AG10803 (cell line): ENCODE results near the gene CCDC157.
A peak's percentile ranks its signal among the peaks of the same experiment; 100 is the strongest.

Experiments used
- DNase-seq: peaks from one replicate; pipeline ENCODE4 v3.0.0; 2010; ENCODE audit warnings: low read depth
- H3K4me3 ChIP-seq: 2 replicates; pipeline ENCODE4 v1.5.1; 2011; ENCODE audit warnings: mild to moderate bottlenecking, low read length, control low read depth
- CTCF ChIP-seq: conservative IDR thresholded peaks from 2 replicates; pipeline ENCODE4 v1.5.1; 2011; ENCODE audit warnings: mild to moderate bottlenecking, low read length, control low read depth, inconsistent platforms

Gene CCDC157

DNA sequence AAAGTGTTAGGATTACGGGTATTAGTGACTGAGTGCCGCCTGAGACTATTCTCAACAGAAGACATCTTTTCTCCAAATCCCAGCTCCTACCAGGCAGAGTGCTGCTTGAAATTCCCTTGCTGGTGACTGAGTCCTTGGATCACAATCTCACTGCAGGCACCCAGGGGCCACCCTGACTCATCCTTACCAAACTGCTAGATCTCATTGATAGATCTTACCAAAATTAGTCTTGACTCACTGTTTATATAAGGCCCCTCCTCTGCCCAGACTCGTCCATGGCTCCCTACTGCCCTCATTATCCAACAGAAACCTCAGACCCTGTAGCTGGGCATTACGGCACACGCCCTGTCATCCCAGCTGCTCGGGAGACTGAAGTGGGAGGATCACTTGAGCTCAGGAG lies 44.8 kb upstream of the CCDC157 start:
- no peak overlapping the region for H3K4me3 ChIP-seq
- TF ChIP-seq CTCF: no peak
- DNase-seq: peak; percentile 79

DNA sequence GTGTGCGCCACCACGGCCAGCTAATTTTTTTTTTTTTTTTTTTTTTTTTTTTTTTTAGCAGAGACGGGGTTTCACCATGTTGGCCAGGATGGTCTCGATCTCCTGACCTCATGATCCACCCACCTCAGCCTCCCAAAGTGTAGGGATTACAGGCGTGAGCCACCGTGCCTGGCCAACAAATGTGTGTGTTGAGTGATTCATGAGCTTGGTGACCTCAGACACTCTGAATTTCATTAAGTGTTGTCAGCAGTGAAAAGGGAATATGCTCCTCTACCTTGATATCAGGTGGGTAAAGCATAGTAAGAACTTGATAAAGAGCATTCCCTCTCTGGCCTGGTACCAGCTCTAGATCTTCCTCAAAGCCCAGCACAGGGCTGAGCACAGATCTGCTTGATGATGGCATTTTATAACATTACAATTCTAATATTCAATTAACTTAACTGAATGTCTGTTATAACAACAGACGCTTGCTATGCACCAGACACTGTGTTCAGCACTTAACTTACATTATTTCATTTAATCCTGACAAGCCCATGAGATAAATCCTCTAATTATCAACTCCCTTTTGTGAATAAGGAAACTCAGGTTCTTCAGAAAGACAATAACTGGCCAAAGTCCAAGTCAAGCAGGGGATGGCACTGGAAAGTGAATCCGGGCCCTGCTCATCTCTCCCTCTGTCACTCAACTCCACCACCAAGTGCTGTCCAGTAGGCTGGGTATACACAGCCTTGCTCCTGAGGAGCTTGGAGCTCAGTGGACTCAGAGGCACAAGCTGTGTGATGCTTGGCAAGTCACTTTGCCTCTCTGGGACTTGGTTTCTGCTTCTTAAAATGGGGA lies 43.1 kb upstream of the CCDC157 start:
- no peak overlapping the region for H3K4me3 ChIP-seq
- no peak for TF ChIP-seq CTCF
- no peak for DNase-seq

DNA sequence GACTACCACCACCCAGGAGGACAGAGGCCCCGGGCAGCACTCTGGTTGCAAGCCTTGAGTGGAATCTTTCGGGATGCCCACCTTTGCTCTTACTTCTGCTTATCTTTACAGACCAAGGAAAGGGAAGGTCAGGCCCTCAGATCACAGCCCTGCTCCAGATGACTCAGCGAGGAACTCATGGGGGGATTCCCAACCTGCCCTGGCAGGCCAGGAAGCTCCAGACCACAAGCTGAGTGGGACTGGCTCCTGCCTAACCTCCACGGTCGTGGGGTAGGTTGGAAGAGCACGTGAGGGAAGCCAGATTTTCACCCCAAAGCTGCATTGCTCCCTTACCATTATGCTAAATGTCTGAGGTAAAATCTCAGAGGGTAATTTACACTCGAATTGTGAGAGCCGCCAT lies 41.9 kb upstream of the CCDC157 start:
- TF ChIP-seq CTCF: no peak
- no peak for DNase-seq
- no peak overlapping the region for H3K4me3 ChIP-seq

GRCh38 chr22:30315962-30316576 lies 40.7 kb upstream of the CCDC157 start:
- DNase-seq: no peak
- TF ChIP-seq CTCF: no peak
- no peak overlapping the region for H3K4me3 ChIP-seq

GRCh38 chr22:30317778-30318177 lies 39.0 kb upstream of the CCDC157 start:
- TF ChIP-seq CTCF: no peak
- no peak for DNase-seq
- H3K4me3 ChIP-seq: no peak overlapping the region

GRCh38 chr22:30318799-30319419 lies 37.9 kb upstream of the CCDC157 start:
- TF ChIP-seq CTCF: no peak
- no peak overlapping the region for H3K4me3 ChIP-seq

More at GRCh38 chr22:30318799-30319419, 37.9 kb upstream of the CCDC157 start:
- DNase-seq: no peak
